Neural cell (in vitro differentiated cells): ENCODE results near the gene DMXL2.

Experiments
- CTCF ChIP-seq: fragments of 450-650 bp; IDR thresholded peaks from 2 replicates; pipeline ENCODE4 v1.5.1; 2014; ENCODE audit warnings: antibody characterized with exemption, mild to moderate bottlenecking, moderate library complexity; ENCODE audit not compliant: poor library complexity, severe bottlenecking
- EP300 ChIP-seq: fragments of 450-650 bp; conservative IDR thresholded peaks from 2 replicates; pipeline ENCODE4 v1.6.1; 2014; ENCODE audit warnings: antibody characterized with exemption, mild to moderate bottlenecking, moderate library complexity; ENCODE audit not compliant: poor library complexity, severe bottlenecking
- EZH2 ChIP-seq: fragments of 200-600, 300-800 bp; shearing (Covaris generic), sonication (generic); IDR thresholded peaks from 2 replicates; pipeline ENCODE4 v1.6.1; 2014; ENCODE audit warnings: antibody characterized with exemption, low read length, borderline replicate concordance, mild to moderate bottlenecking; ENCODE audit not compliant: insufficient read depth, poor library complexity, severe bottlenecking
- MXI1 ChIP-seq: fragments of 450-650 bp; conservative IDR thresholded peaks from 2 replicates; pipeline ENCODE4 v1.6.1; 2014; ENCODE audit warnings: antibody characterized with exemption, mild to moderate bottlenecking; ENCODE audit not compliant: poor library complexity, severe bottlenecking
- POLR2AphosphoS5 ChIP-seq: IDR thresholded peaks from 2 replicates; pipeline ENCODE4 v1.6.1; 2012
- REST ChIP-seq: IDR thresholded peaks from 2 replicates; pipeline ENCODE4 v1.6.1; 2012; ENCODE audit warnings: borderline replicate concordance
- SMC3 ChIP-seq: fragments of 450-650 bp; conservative IDR thresholded peaks from 2 replicates; pipeline ENCODE4 v1.6.1; 2014; ENCODE audit warnings: antibody characterized with exemption, mild to moderate bottlenecking, moderate library complexity; ENCODE audit not compliant: poor library complexity
- TAF1 ChIP-seq: IDR thresholded peaks from 2 replicates; pipeline ENCODE4 v1.6.1; 2012; ENCODE audit warnings: low read depth

- TF ChIP-seq REST, result no peak
- no peak for TF ChIP-seq CTCF
- TF ChIP-seq EP300, result no peak
- no peak for TF ChIP-seq EZH2
- TF ChIP-seq SMC3, result no peak
- TF ChIP-seq POLR2AphosphoS5, result no peak
- TF ChIP-seq MXI1, result no peak
- TF ChIP-seq TAF1, result no peak
Observed at GRCh38 chr15:51526955-51527354, 95.6 kb downstream of the DMXL2 start.
